DND-41 (cell line): Measurements from ENCODE around the gene EDDM3A.
"Not testable (repeated sequence)": the region's sequence is repeated elsewhere in the genome, so short reads cannot be mapped to it uniquely, and the experiment has no call there.

ENCODE experiments used
- ATAC-seq: fragments of 200-7000 bp; cut with Tn5 transposase; 3 replicates; pipeline ENCODE4 v1.9.1; 2021; ENCODE audit warnings: low read depth; ENCODE audit not compliant: insufficient read depth
- DNase-seq: peaks from one replicate; pipeline ENCODE4 v3.0.0-alpha.2; 2020
- H2AFZ ChIP-seq: 2 replicates; pipeline ENCODE4 v1.6.0; 2012; ENCODE audit warnings: low read depth, low read length
- H3K27ac ChIP-seq: 2 replicates; pipeline ENCODE4 v1.5.1; 2012; ENCODE audit warnings: low read length, inconsistent platforms
- H3K27me3 ChIP-seq: fragments of 200-600 bp; sonication (generic); 2 replicates; pipeline ENCODE4 v1.6.0; 2012; ENCODE audit warnings: low read length, mild to moderate bottlenecking, inconsistent platforms; ENCODE audit not compliant: insufficient read depth, poor library complexity
- H3K36me3 ChIP-seq: 2 replicates; pipeline ENCODE4 v1.5.1; 2012; ENCODE audit warnings: low read length, inconsistent platforms; ENCODE audit not compliant: insufficient read depth
- H3K4me1 ChIP-seq: 2 replicates; pipeline ENCODE4 v1.5.1; 2012; ENCODE audit warnings: mild to moderate bottlenecking, low read length; ENCODE audit not compliant: insufficient read depth
- H3K4me2 ChIP-seq: 2 replicates; pipeline ENCODE4 v1.6.0; 2012; ENCODE audit warnings: mild to moderate bottlenecking, moderate library complexity, low read length, inconsistent platforms; ENCODE audit not compliant: insufficient read depth
- H3K4me3 ChIP-seq, 2 experiments: fragments of 200-600 bp in 1 of 2; shearing (Covaris generic) in 1 of 2; 2 replicates each; pipeline ENCODE4 v1.5.1; 2012 to 2016; ENCODE audit warnings: inconsistent platforms in 2 of 2, low read length in 2 of 2, mild to moderate bottlenecking in 2 of 2, low read depth in 1 of 2, moderate library complexity in 1 of 2
- H3K79me2 ChIP-seq: 2 replicates; pipeline ENCODE4 v1.6.0; 2012; ENCODE audit warnings: low read length, inconsistent platforms; ENCODE audit not compliant: insufficient read depth
- H3K9ac ChIP-seq: 2 replicates; pipeline ENCODE4 v1.6.0; 2012; ENCODE audit warnings: low read depth, mild to moderate bottlenecking, inconsistent platforms, low read length, moderate library complexity
- H3K9me3 ChIP-seq: 2 replicates; pipeline ENCODE4 v1.5.1; 2012; ENCODE audit warnings: low read length, moderate library complexity, mild to moderate bottlenecking, inconsistent platforms; ENCODE audit not compliant: insufficient read depth, severe bottlenecking
- H4K20me1 ChIP-seq: 2 replicates; pipeline ENCODE4 v1.6.0; 2012; ENCODE audit warnings: low read length; ENCODE audit not compliant: insufficient read depth
- CTCF ChIP-seq: IDR thresholded peaks from 2 replicates; pipeline ENCODE4 v1.5.1; 2012; ENCODE audit warnings: borderline replicate concordance, low read length, moderate library complexity, mild to moderate bottlenecking; ENCODE audit not compliant: poor library complexity, severe bottlenecking; ENCODE audit errors: extremely low read depth
- EZH2 ChIP-seq: IDR thresholded peaks from 3 replicates; pipeline ENCODE4 v1.6.1; 2012; ENCODE audit warnings: borderline replicate concordance, low read depth, mild to moderate bottlenecking, moderate library complexity, low read length, inconsistent platforms; ENCODE audit not compliant: severe bottlenecking

EDDM3A gene

GRCh38 chr14:20757965-20758364, 12.3 kb downstream of the EDDM3A start:
- no peak overlapping the region for H3K9ac ChIP-seq
- H3K27me3 ChIP-seq, result no peaks in the 10 kb centered on the region
- DNase-seq (peak; percentile 46), ATAC-seq (peak; percentile 58; the same call in 2 of the 3 replicates)
- H3K9me3 ChIP-seq, result peaks cover under 1% of the 10 kb centered on the region
- no peaks in the 10 kb centered on the region for H3K4me1 ChIP-seq
- TF ChIP-seq CTCF (peak; percentile 56), EZH2 (no peak)
- H4K20me1 ChIP-seq, result no peaks in the 10 kb centered on the region
- no peak overlapping the region for H3K4me3 ChIP-seq
- H3K36me3 ChIP-seq, result no peaks in the 10 kb centered on the region
- H3K4me2 ChIP-seq, result no peak overlapping the region
- no peaks in the 10 kb centered on the region for H3K79me2 ChIP-seq
- H3K27ac ChIP-seq, result no peak overlapping the region
- H2AFZ ChIP-seq, result no peak overlapping the region

- H3K9ac ChIP-seq, H3K27me3 ChIP-seq, ATAC-seq, H3K36me3 ChIP-seq, H3K9me3 ChIP-seq, H2AFZ ChIP-seq, DNase-seq, H4K20me1 ChIP-seq, H3K4me1 ChIP-seq, H3K79me2 ChIP-seq, H3K27ac ChIP-seq, H3K4me2 ChIP-seq, H3K4me3 ChIP-seq: not testable (repeated sequence)
Observed at GRCh38 chr14:20759465-20759864, 13.8 kb downstream of the EDDM3A start.

- DNase-seq (no peak), ATAC-seq (no peak)
- no peak overlapping the region for H2AFZ ChIP-seq
- H3K9ac ChIP-seq, result no peak overlapping the region
- no peaks in the 10 kb centered on the region for H3K79me2 ChIP-seq
- H3K4me1 ChIP-seq, result no peaks in the 10 kb centered on the region
- H3K9me3 ChIP-seq, result no peaks in the 10 kb centered on the region
- no peak overlapping the region for H3K4me3 ChIP-seq
- H3K27me3 ChIP-seq, result no peaks in the 10 kb centered on the region
- H3K27ac ChIP-seq, result no peak overlapping the region
- no peak for TF ChIP-seq CTCF
- no peak for TF ChIP-seq EZH2
- no peak overlapping the region for H3K4me2 ChIP-seq
- H4K20me1 ChIP-seq, result no peaks in the 10 kb centered on the region
- H3K36me3 ChIP-seq, result no peaks in the 10 kb centered on the region
Observed at GRCh38 chr14:20760950-20761349, 15.3 kb downstream of the EDDM3A start.

- Histone ChIP-seq H4K20me1 (no peaks in the 10 kb centered on the region), H2AFZ (no peak overlapping the region), H3K4me2 (no peak overlapping the region), H3K9ac (no peak overlapping the region), H3K4me3 (no peak overlapping the region), H3K27ac (no peak overlapping the region), H3K9me3 (no peaks in the 10 kb centered on the region), H3K36me3 (no peaks in the 10 kb centered on the region), H3K27me3 (no peaks in the 10 kb centered on the region), H3K79me2 (no peaks in the 10 kb centered on the region), H3K4me1 (no peaks in the 10 kb centered on the region)
- no peak for DNase-seq
- no peak for ATAC-seq
- TF ChIP-seq CTCF (no peak), EZH2 (no peak)
Observed at GRCh38 chr14:20768593-20768892, 22.9 kb downstream of the EDDM3A start.
